Upper lobe of left lung (tissue), 4 donors: ENCODE results near the gene C2orf76.

Experiments used
- EP300 ChIP-seq, 4 donors: sonication (generic); formaldehyde crosslinking; IDR thresholded peaks; one replicate each; pipeline ENCODE4 v1.5.1; 2017; ENCODE audit warnings: antibody characterized with exemption in 4 of 4, control low read depth in 2 of 4
- POLR2A ChIP-seq, 4 donors: fragments of 450-650 bp; IDR thresholded peaks; one replicate each; pipeline ENCODE4 v1.5.1; 2016 to 2017; ENCODE audit warnings: antibody characterized with exemption in 4 of 4, mild to moderate bottlenecking in 2 of 4

- TF ChIP-seq POLR2A (IDR thresholded peaks at IDR 0.05) (no peak), EP300 (IDR thresholded peaks at IDR 0.05) (peak in 1 of 4 donors; percentile 28)
These were observed 82.7 kb downstream of the C2orf76 start for GRCh38 chr2:119283873-119284331.
